ENCODE data around the gene SYT15. TPM values are rescaled to one million over a fixed set of nuclear protein-coding genes. Genes with fewer than 3 reads are reported as not detected.

SYT15 gene
- total and polyA plus RNA-seq, 10 of the 15 experiments (the other 5 are each of a cell fraction or from before 2014, with no cell fraction given): 0.03 to 0.67 (median 0.15) TPM

DNA sequence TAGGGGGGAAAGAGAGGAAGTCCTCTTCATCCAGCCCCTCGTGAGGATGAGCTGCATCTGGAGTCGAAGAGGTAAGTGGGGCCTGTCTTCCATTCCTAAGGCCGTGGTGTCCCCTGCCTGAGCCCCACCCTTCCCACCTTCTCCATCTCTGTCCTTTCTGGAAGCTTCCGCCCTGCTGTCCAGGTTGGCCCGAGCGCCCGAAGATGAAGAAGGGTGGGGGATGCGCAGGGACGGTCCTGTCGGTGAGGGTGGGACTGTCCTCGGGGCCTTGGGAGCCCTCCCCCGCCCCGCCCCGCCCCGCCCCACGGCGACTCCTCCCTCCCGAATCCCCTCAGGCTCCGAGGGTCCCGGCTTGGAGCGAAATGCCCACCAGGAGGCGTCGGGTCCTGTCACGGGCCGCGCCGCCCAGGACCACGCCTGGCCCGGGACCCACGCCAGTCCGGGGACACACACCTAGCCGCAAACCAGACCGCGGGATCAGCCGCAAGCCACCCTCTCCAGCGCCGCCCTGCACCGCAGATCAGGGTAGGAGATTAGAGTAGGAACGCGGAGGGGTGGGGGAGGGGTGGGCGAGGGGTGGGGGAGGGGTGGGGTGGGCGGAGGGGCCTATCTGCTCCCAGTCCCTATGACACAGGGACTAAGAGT, 37.8 kb upstream of the SYT15 start (continued):
- no peak for TF ChIP-seq NFYA (IDR thresholded peaks at IDR 0.05; ENCODE audit: borderline replicate concordance, low read depth, low read length)
- TF ChIP-seq, protein P1, sequence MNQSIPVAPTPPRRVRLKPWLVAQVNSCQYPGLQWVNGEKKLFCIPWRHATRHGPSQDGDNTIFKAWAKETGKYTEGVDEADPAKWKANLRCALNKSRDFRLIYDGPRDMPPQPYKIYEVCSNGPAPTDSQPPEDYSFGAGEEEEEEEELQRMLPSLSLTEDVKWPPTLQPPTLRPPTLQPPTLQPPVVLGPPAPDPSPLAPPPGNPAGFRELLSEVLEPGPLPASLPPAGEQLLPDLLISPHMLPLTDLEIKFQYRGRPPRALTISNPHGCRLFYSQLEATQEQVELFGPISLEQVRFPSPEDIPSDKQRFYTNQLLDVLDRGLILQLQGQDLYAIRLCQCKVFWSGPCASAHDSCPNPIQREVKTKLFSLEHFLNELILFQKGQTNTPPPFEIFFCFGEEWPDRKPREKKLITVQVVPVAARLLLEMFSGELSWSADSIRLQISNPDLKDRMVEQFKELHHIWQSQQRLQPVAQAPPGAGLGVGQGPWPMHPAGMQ (IDR thresholded peaks at IDR 0.05; ENCODE audit: borderline replicate concordance): no peak
- TF ChIP-seq, protein P2, sequence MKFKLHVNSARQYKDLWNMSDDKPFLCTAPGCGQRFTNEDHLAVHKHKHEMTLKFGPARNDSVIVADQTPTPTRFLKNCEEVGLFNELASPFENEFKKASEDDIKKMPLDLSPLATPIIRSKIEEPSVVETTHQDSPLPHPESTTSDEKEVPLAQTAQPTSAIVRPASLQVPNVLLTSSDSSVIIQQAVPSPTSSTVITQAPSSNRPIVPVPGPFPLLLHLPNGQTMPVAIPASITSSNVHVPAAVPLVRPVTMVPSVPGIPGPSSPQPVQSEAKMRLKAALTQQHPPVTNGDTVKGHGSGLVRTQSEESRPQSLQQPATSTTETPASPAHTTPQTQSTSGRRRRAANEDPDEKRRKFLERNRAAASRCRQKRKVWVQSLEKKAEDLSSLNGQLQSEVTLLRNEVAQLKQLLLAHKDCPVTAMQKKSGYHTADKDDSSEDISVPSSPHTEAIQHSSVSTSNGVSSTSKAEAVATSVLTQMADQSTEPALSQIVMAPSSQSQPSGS (IDR thresholded peaks at IDR 0.05; ENCODE audit: low read length): no peak

DNA sequence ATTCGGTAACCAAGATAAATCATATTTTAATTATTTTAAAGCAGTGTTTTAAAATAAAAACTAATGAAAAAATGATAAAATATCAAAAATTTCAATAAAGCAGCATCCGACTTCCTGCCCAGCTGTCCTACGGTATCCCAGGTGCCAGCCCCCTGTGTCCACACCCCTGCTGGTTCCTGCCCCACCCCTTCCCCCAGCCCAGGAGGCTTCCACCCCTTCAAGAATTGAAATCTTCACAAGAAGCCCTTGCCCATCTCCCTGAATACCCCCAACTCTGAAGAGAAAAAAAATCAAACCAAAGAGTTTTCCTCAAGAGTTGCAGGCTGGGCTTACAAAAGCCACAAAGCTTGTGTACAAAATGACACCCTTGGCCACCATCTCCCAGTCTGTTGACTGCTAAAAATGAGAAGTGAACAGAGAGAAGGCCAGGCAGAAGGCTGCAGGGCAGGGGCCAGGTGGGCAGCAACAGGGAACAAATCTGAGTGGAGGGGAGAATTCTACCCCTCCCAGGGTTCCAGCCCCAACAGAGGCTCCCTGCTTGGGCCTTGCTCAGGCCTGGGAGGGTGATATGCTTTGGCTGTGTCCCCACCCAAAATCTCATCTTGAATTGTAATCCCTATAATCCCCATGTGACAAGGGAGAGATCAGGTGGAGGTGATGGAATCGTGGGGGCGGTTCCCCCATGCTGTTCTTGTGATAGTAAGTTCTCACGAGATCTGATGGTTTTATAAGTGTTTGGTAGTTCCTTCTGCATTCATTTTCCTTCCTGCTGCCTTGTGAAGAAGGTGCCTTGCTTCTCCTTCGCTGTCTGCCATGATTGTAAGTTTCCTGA, 37.0 kb upstream of the SYT15 start:
- no TSS peak for BruUV-seq (replicated peaks)
- RAD21 ChIA-PET (ENCODE audit: unreplicated experiment): no interaction called here
- no peak for TF ChIP-seq CHD2 (IDR thresholded peaks at IDR 0.05; ENCODE audit: borderline replicate concordance, low read depth, low read length)
- TF ChIP-seq SMC3 (IDR thresholded peaks at IDR 0.05; ENCODE audit: borderline replicate concordance, low read length): no peak
- TF ChIP-seq, protein P3, sequence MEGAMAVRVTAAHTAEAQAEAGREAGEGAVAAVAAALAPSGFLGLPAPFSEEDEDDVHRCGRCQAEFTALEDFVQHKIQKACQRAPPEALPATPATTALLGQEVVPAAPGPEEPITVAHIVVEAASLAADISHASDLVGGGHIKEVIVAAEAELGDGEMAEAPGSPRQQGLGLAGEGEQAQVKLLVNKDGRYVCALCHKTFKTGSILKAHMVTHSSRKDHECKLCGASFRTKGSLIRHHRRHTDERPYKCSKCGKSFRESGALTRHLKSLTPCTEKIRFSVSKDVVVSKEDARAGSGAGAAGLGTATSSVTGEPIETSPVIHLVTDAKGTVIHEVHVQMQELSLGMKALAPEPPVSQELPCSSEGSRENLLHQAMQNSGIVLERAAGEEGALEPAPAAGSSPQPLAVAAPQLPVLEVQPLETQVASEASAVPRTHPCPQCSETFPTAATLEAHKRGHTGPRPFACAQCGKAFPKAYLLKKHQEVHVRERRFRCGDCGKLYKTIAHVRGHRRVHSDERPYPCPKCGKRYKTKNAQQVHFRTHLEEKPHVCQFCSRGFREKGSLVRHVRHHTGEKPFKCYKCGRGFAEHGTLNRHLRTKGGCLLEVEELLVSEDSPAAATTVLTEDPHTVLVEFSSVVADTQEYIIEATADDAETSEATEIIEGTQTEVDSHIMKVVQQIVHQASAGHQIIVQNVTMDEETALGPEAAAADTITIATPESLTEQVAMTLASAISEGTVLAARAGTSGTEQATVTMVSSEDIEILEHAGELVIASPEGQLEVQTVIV (IDR thresholded peaks at IDR 0.05; ENCODE audit: borderline replicate concordance, partially characterized antibody): no peak
- TF ChIP-seq RB1 (IDR thresholded peaks at IDR 0.05; ENCODE audit: borderline replicate concordance): no peak
- TF ChIP-seq TAF1 (IDR thresholded peaks at IDR 0.05; ENCODE audit: borderline replicate concordance, low read depth, low read length): no peak
- no peak overlapping the region for H3K4me2 ChIP-seq (ENCODE audit: control insufficient read depth, insufficient read depth)
- H3K36me3 ChIP-seq (ENCODE audit: control insufficient read depth in 2 of 2, insufficient read depth in 2 of 2, low read length in 1 of 2): no peaks in the 10 kb centered on the region
- DNase-seq (ENCODE audit: low read depth, low spot score): no peak
- SMC1A ChIA-PET (ENCODE audit: uncharacterized antibody, unreplicated experiment): no interaction called here
- H3K27me3 ChIP-seq (replicated peaks in 1 of 2; ENCODE audit: control insufficient read depth in 2 of 2, insufficient read depth in 2 of 2, low read length in 1 of 2): peaks cover 0 to 5% of the 10 kb centered on the region in 2 experiments; a peak in 1 of 4 replicates
- CTCF ChIA-PET: no interaction called here
- no peak overlapping the region for H2AFZ ChIP-seq (ENCODE audit: control insufficient read depth, low read depth, low read length)
- POLR2A ChIA-PET: no interaction called here
- H3K4me1 ChIP-seq (ENCODE audit: control insufficient read depth, insufficient read depth, low read length): no peaks in the 10 kb centered on the region
- in situ Hi-C loops (cut with MboI): no loop called here
- FAIRE-seq: no peak
- H4K20me1 ChIP-seq (ENCODE audit: control insufficient read depth, insufficient read depth): no peaks in the 10 kb centered on the region
- H3K27ac ChIP-seq (ENCODE audit: control insufficient read depth, insufficient read depth): no peak overlapping the region
- H3K4me3 ChIP-seq: no peak overlapping the region
- no peak for ATAC-seq
- H3K79me2 ChIP-seq (ENCODE audit: control insufficient read depth, insufficient read depth, low read length): no peaks in the 10 kb centered on the region
- WGBS (ENCODE audit: insufficient coverage, insufficient replicate concordance, low lambda C conversion rate, missing lambda C conversion rate): 48% methylated on average over 7 of the region's 7 CpGs
- H3K9ac ChIP-seq (ENCODE audit: control insufficient read depth, insufficient read depth, low read length): no peak overlapping the region
- H3K9me3 ChIP-seq (replicated peaks; ENCODE audit: control insufficient read depth, insufficient read depth, low read length): no peaks in the 10 kb centered on the region
- intact Hi-C loops (cut with micrococcal nuclease; ENCODE audit: unreplicated experiment): no loop called here
